Erythroblast (primary cell): ENCODE data around the gene BCL2.

Experiments
- GATA1 ChIP-seq: IDR thresholded peaks from 2 replicates; pipeline ENCODE4 v1.6.1; 2011; ENCODE audit warnings: low read depth, mild to moderate bottlenecking, control low read depth, low read length, moderate library complexity
- POLR2A ChIP-seq: IDR thresholded peaks from 2 replicates; pipeline ENCODE4 v1.6.1; 2011; ENCODE audit warnings: mild to moderate bottlenecking, low read length

- no peak for TF ChIP-seq POLR2A
- no peak for TF ChIP-seq GATA1
Measured at GRCh38 chr18:63306249-63306648, 13.3 kb downstream of the BCL2 start.
